A204.1 (cell line): Measurements from ENCODE around the gene NFIC.
"Not testable (repeated sequence)": the region's sequence is repeated elsewhere in the genome, so short reads cannot be mapped to it uniquely, and the experiment has no call there.

Experiments used
- FAIRE-seq: peaks from 2 replicates; lab custom pipeline; 2012; peaks lifted over from hg19 to GRCh38; lab: Jason Lieb, UNC

NFIC gene

GRCh38 chr19:3494051-3494450 lies 127.7 kb downstream of the NFIC start:
- FAIRE-seq: no peak

- FAIRE-seq: no peak
Observed at GRCh38 chr19:3494559-3494958, 128.2 kb downstream of the NFIC start.

GRCh38 chr19:3496392-3497273 lies 130.2 kb downstream of the NFIC start:
- FAIRE-seq: no peak

GRCh38 chr19:3497757-3498520 lies 131.6 kb downstream of the NFIC start:
- no peak for FAIRE-seq

- FAIRE-seq: no peak
Observed at GRCh38 chr19:3499738-3500428, 133.5 kb downstream of the NFIC start.

- peak; percentile 93 for FAIRE-seq
Observed at GRCh38 chr19:3500429-3501101, 134.2 kb downstream of the NFIC start, which contains the start of gene DOHH. Gene DOHH (minus strand): TSS chr19:3500674. CDS start chr19:3496814, 3,860 bp downstream.

GRCh38 chr19:3501780-3502179 lies 135.4 kb downstream of the NFIC start:
- FAIRE-seq: no peak

GRCh38 chr19:3503036-3503572 lies 136.7 kb downstream of the NFIC start:
- FAIRE-seq: no peak

- no peak for FAIRE-seq
Observed at GRCh38 chr19:3504735-3505134, 138.4 kb downstream of the NFIC start.

- peak; percentile 63 for FAIRE-seq
Observed at GRCh38 chr19:3505598-3506383, 139.4 kb downstream of the NFIC start, which contains the start of gene FZR1. Gene FZR1 (plus strand): TSS chr19:3506311. CDS start chr19:3522990, 16,679 bp downstream.

GRCh38 chr19:3506384-3507340 lies 140.3 kb downstream of the NFIC start:
- no peak for FAIRE-seq

- FAIRE-seq: no peak
Observed at GRCh38 chr19:3507371-3508120, 141.2 kb downstream of the NFIC start.

- FAIRE-seq: not testable (repeated sequence)
Observed at GRCh38 chr19:3508121-3508661, 141.8 kb downstream of the NFIC start.

- no peak for FAIRE-seq
Observed at GRCh38 chr19:3508771-3509535, 142.6 kb downstream of the NFIC start.

GRCh38 chr19:3509566-3509989 lies 143.2 kb downstream of the NFIC start:
- no peak for FAIRE-seq

GRCh38 chr19:3510727-3511126 lies 144.3 kb downstream of the NFIC start:
- no peak for FAIRE-seq

GRCh38 chr19:3511506-3512251 lies 145.3 kb downstream of the NFIC start:
- no peak for FAIRE-seq
